ENCODE results near the gene IL1RAPL1. TPM values are rescaled to one million over a fixed set of nuclear protein-coding genes. Genes with fewer than 3 reads are reported as not detected.

IL1RAPL1 gene
- total RNA-seq, 1 donor from 2014 or later: not detected

GRCh38 chrX:29648161-29648560 is 1060.9 kb downstream of the IL1RAPL1 start:
- no peak for DNase-seq (ENCODE audit: low read depth)
- no peak for FAIRE-seq
- H3K36me3 ChIP-seq (ENCODE audit: control insufficient read depth, insufficient read depth, low read length): no peaks in the 10 kb centered on the region
- H3K4me3 ChIP-seq (ENCODE audit: low read depth, low read length): no peak overlapping the region
- TF ChIP-seq, protein P1, sequence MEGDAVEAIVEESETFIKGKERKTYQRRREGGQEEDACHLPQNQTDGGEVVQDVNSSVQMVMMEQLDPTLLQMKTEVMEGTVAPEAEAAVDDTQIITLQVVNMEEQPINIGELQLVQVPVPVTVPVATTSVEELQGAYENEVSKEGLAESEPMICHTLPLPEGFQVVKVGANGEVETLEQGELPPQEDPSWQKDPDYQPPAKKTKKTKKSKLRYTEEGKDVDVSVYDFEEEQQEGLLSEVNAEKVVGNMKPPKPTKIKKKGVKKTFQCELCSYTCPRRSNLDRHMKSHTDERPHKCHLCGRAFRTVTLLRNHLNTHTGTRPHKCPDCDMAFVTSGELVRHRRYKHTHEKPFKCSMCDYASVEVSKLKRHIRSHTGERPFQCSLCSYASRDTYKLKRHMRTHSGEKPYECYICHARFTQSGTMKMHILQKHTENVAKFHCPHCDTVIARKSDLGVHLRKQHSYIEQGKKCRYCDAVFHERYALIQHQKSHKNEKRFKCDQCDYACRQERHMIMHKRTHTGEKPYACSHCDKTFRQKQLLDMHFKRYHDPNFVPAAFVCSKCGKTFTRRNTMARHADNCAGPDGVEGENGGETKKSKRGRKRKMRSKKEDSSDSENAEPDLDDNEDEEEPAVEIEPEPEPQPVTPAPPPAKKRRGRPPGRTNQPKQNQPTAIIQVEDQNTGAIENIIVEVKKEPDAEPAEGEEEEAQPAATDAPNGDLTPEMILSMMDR (IDR thresholded peaks at IDR 0.05; ENCODE audit: insufficient read depth, low read length, severe bottlenecking): no peak
- no peaks in the 10 kb centered on the region for H3K27me3 ChIP-seq (ENCODE audit: control insufficient read depth, insufficient read depth, low read length)

DNA sequence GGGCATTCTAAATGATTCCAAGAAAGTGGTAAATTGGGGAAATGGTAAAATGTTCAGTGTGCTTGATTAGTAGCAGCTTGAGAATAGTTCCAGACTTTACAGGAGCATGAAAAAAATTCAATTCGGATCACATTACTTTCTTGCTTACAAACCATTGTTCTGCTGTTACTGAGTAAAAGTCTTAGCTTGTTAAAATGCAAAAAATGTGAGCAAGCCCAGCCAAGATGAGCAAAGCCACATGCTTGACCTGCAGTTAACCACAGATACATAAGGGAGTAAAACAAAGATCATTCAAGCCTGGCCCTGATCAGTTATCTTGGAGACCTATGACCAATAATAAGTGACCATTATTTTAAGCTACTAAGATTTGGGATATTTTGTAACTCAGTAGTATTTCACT is 1065.2 kb downstream of the IL1RAPL1 start:
- Histone ChIP-seq H3K27me3 (ENCODE audit: control insufficient read depth, insufficient read depth, low read length) (no peaks in the 10 kb centered on the region), H3K4me3 (ENCODE audit: low read depth, low read length) (no peak overlapping the region), H3K36me3 (ENCODE audit: control insufficient read depth, insufficient read depth, low read length) (no peaks in the 10 kb centered on the region)
- DNase-seq (ENCODE audit: low read depth) (peak; percentile 54), FAIRE-seq (no peak)
- TF ChIP-seq, protein P1 (IDR thresholded peaks at IDR 0.05; ENCODE audit: insufficient read depth, low read length, severe bottlenecking): no peak

DNA sequence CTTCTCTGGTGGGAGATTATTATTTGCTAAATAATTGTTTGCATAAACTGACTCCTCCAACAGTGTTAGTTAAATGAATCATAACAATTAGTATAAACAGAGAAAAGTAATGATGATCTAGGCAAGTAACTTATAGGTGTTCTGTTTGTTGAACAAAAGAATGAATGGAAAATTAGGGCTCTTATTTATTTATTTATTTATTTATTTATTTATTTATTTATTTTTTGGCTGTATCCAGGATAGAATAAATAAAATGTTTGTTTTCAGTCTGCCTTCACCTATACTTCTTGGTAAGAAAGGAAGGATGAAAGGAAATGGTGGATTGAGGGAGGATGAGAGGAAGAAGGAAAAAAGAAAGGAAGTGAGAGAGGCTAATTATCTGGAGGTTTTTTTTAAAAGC is 1066.5 kb downstream of the IL1RAPL1 start:
- Histone ChIP-seq H3K36me3 (ENCODE audit: control insufficient read depth, insufficient read depth, low read length) (no peaks in the 10 kb centered on the region), H3K4me3 (ENCODE audit: low read depth, low read length) (no peak overlapping the region), H3K27me3 (ENCODE audit: control insufficient read depth, insufficient read depth, low read length) (no peaks in the 10 kb centered on the region)
- no peak for DNase-seq (ENCODE audit: low read depth)
- TF ChIP-seq, protein P1 (IDR thresholded peaks at IDR 0.05; ENCODE audit: insufficient read depth, low read length, severe bottlenecking): no peak
- FAIRE-seq: no peak

DNA sequence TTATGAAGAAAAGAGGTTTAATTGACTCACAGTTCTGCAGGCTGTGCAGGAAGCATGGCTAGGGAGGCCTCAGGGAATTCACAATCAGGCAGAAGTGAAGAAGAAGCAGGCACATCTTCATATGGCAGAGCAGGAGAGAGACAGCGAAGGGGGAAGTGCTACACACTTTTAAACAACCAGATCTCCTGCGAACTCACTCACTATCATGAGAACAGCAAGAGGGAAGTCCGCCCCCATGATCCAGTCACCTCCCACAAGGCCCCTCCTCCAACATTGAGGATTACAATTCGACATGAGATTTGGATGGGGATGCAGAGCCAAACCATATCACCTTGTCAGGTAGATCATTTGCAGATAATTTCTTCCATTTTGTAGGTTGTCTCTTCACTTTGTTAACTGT is 1072.7 kb downstream of the IL1RAPL1 start:
- TF ChIP-seq, protein P1 (IDR thresholded peaks at IDR 0.05; ENCODE audit: insufficient read depth, low read length, severe bottlenecking): no peak
- Histone ChIP-seq H3K27me3 (ENCODE audit: control insufficient read depth, insufficient read depth, low read length) (no peaks in the 10 kb centered on the region), H3K4me3 (ENCODE audit: low read depth, low read length) (no peak overlapping the region), H3K36me3 (ENCODE audit: control insufficient read depth, insufficient read depth, low read length) (no peaks in the 10 kb centered on the region)
- DNase-seq (ENCODE audit: low read depth): no peak
- FAIRE-seq: no peak

DNA sequence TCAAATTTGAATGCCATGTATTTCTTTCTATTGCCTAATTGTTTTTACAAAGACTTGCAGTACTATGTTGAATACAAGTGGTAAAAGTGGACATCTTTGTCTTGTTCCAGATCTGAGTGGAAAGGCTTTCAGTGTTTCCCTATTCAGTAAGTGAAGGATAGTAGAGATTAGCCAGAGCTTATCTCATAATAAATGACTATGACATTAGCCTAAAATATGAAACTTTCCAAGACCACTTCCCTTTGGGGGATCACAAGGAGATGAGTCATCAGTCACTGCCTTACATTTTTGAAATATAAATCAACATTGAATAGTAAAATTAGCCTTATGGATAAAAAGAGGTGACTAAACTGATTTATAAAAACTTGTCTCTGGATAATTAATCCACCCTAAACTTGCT is 1074.0 kb downstream of the IL1RAPL1 start:
- H3K4me3 ChIP-seq (ENCODE audit: low read depth, low read length): no peak overlapping the region
- H3K36me3 ChIP-seq (ENCODE audit: control insufficient read depth, insufficient read depth, low read length): no peaks in the 10 kb centered on the region
- FAIRE-seq: no peak
- no peaks in the 10 kb centered on the region for H3K27me3 ChIP-seq (ENCODE audit: control insufficient read depth, insufficient read depth, low read length)
- TF ChIP-seq, protein P1 (IDR thresholded peaks at IDR 0.05; ENCODE audit: insufficient read depth, low read length, severe bottlenecking): no peak
- peak; percentile 33 for DNase-seq (ENCODE audit: low read depth)

GRCh38 chrX:29662101-29662500 is 1074.9 kb downstream of the IL1RAPL1 start:
- TF ChIP-seq, protein P1 (IDR thresholded peaks at IDR 0.05; ENCODE audit: insufficient read depth, low read length, severe bottlenecking): no peak
- Histone ChIP-seq H3K36me3 (ENCODE audit: control insufficient read depth, insufficient read depth, low read length) (no peaks in the 10 kb centered on the region), H3K4me3 (ENCODE audit: low read depth, low read length) (no peak overlapping the region), H3K27me3 (ENCODE audit: control insufficient read depth, insufficient read depth, low read length) (no peaks in the 10 kb centered on the region)
- peak; percentile 77 for DNase-seq (ENCODE audit: low read depth)
- no peak for FAIRE-seq

All from bronchial epithelial cell (primary cell).